Measurements from ENCODE around the gene TMX4. TPM values are rescaled to one million over a fixed set of nuclear protein-coding genes. Genes with fewer than 3 reads are reported as not detected.

Gene TMX4
- total and polyA plus RNA-seq, 2 of the 8 experiments (the other 6 are each of a cell fraction or from before 2014, with no cell fraction given): 2.1 to 7.8 TPM

DNA sequence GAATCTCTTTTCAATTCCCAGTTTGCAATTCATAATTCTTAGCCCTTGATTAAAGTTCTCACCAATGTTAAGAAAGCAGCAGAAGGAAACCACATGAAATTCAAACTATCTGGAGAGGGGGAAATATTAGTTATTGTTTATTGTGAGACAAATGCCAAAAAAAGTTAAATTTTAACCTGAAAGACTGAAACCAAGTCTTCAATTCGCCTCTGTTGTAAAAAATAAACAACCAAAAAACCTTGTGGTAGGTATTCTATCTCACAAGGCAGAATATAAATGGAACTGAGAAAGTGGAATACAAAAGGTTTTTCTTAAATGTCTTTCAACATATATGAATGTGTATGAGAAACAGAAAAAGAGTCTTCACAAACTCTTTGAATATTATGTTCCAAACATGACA is 24.8 kb downstream of the TMX4 start:
- CTCF ChIA-PET (ENCODE audit: partially characterized antibody): interaction anchor here (0.9 kb wide), 1 partner anchor 58 kb away, joined by 4 read pairs; no protein-coding TSS in a partner anchor
- H4K91ac ChIP-seq (replicated peaks; ENCODE audit: insufficient read length, low read length): no peak overlapping the region
- FAIRE-seq (no peak), DNase-seq (ENCODE audit: low read depth in 1 of 2, low spot score in 2 of 2) (no peak)
- H2BK20ac ChIP-seq (ENCODE audit: low read length): no peak overlapping the region
- H4K5ac ChIP-seq (ENCODE audit: insufficient read length, low read depth, low read length): no peak overlapping the region
- H3K79me1 ChIP-seq (ENCODE audit: low read depth, low read length): no peaks in the 10 kb centered on the region
- no peak overlapping the region for H3K27ac ChIP-seq (ENCODE audit: low read depth, low read length)
- H2BK15ac ChIP-seq (ENCODE audit: low read length): no peak overlapping the region
- H3K14ac ChIP-seq (ENCODE audit: insufficient read length): no peak overlapping the region
- H3K9ac ChIP-seq (replicated peaks in 1 of 4; ENCODE audit: extremely low read depth in 1 of 4, low read depth in 3 of 4, low read length in 3 of 4): no peak overlapping the region
- 85% methylated on average over 1 of the region's 1 CpG; no CpG with 5 or more reads in 1 of the 2 experiments for WGBS, 2 experiments (ENCODE audit: extremely low coverage in 1 of 2, insufficient coverage in 1 of 2, insufficient read length in 1 of 2, insufficient replicate concordance in 2 of 2, low coverage in 1 of 2, low lambda C conversion rate in 2 of 2, missing lambda C conversion rate in 1 of 2)
- no peaks in the 10 kb centered on the region for H3K79me2 ChIP-seq (ENCODE audit: control insufficient read depth in 1 of 2, insufficient read depth in 2 of 2, low read length in 2 of 2)
- peaks cover 0 to 3% (median 0%) of the 10 kb centered on the region in 4 experiments; a peak in 2 of 8 replicates for H3K36me3 ChIP-seq (ENCODE audit: control insufficient read depth in 2 of 4, insufficient read depth in 4 of 4, low read length in 3 of 4)
- no peak overlapping the region for H2BK120ac ChIP-seq (replicated peaks; ENCODE audit: low read depth, low read length)
- no peaks in the 10 kb centered on the region; the same call in 1 of the 2 replicates for H3K23me2 ChIP-seq (ENCODE audit: low read depth, low read length)
- no peaks in the 10 kb centered on the region for H3K27me3 ChIP-seq (replicated peaks in 1 of 4; ENCODE audit: control insufficient read depth in 3 of 4, extremely low read depth in 1 of 4, insufficient read depth in 3 of 4, low read length in 3 of 4)
- no peak overlapping the region for H4K8ac ChIP-seq (ENCODE audit: extremely low read depth, insufficient read depth, low read length)
- H2BK5ac ChIP-seq (ENCODE audit: low read depth, low read length): no peak overlapping the region
- H3K4me2 ChIP-seq (ENCODE audit: insufficient read depth in 1 of 2, low read depth in 2 of 2, low read length in 2 of 2): no peak overlapping the region
- H3K4me3 ChIP-seq (ENCODE audit: extremely low read depth in 1 of 4, insufficient read depth in 2 of 4, low read depth in 3 of 4, low read length in 4 of 4): no peak overlapping the region
- no peaks in the 10 kb centered on the region for H3K4me1 ChIP-seq (replicated peaks in 1 of 4; ENCODE audit: control insufficient read depth in 3 of 4, insufficient read depth in 4 of 4, low read length in 3 of 4)
- H3K9me3 ChIP-seq (ENCODE audit: insufficient read depth in 2 of 2, low read depth in 1 of 2, low read length in 1 of 2): peaks cover 0 to 9% of the 10 kb centered on the region in 2 experiments; a peak in 2 of 4 replicates
- H3K18ac ChIP-seq (ENCODE audit: extremely low read depth, low read length): no peak overlapping the region
- H2AK5ac ChIP-seq (ENCODE audit: low read depth, low read length): no peak overlapping the region
- no peaks in the 10 kb centered on the region for H4K20me1 ChIP-seq (replicated peaks in 1 of 2; ENCODE audit: control insufficient read depth in 1 of 2, insufficient read depth in 2 of 2, low read length in 2 of 2)
- H3K23ac ChIP-seq (ENCODE audit: insufficient read length): no peak overlapping the region
- H3K56ac ChIP-seq (replicated peaks; ENCODE audit: insufficient read length, low read depth, low read length): no peak overlapping the region
- TF ChIP-seq NANOG (IDR thresholded peaks at IDR 0.05; ENCODE audit: insufficient read depth, low read depth, low read length, poor library complexity, severe bottlenecking) (no peak), SP4 (IDR thresholded peaks at IDR 0.05; ENCODE audit: low read length) (no peak), POU5F1 (IDR thresholded peaks at IDR 0.05; ENCODE audit: low read depth, low read length) (no peak), FOSL1 (IDR thresholded peaks at IDR 0.05; ENCODE audit: insufficient read depth, low read depth, low read length) (no peak), GABPA (IDR thresholded peaks at IDR 0.05; ENCODE audit: borderline replicate concordance, insufficient read depth, low read length) (no peak), EGR1 (IDR thresholded peaks at IDR 0.05; ENCODE audit: borderline replicate concordance, low read depth, low read length) (no peak)
- H2AFZ ChIP-seq (ENCODE audit: low read length): no peak overlapping the region
- POLR2A ChIA-PET (ENCODE audit: partially characterized antibody): interaction anchor here (0.6 kb wide), 1 partner anchor 1163 kb away, joined by 4 read pairs; no protein-coding TSS in a partner anchor
- H3K4ac ChIP-seq (replicated peaks; ENCODE audit: insufficient read length, low read depth, low read length): no peak overlapping the region
- H2BK12ac ChIP-seq (ENCODE audit: low read depth, low read length): no peak overlapping the region

Data from H1 (cell line).